Body of pancreas (tissue), 4 donors: ENCODE results near the gene TMEM164. TPM values are rescaled to one million over a fixed set of nuclear protein-coding genes. Genes with fewer than 3 reads are reported as not detected.

ENCODE experiments used
- ATAC-seq: fragments of 150-250 bp; one replicate; pipeline ENCODE4 v1.9.1; 2016
- DNase-seq, 4 donors: peaks; one replicate each; pipeline ENCODE4 v3.0.0-alpha.2; 2019
- H3K27ac ChIP-seq, 4 donors: fragments of 200-600 bp; sonication (generic); 1 replicate in 3 of 4; 2 replicates in 1 of 4; pipeline versions ENCODE4 v1.5.1 to v1.6.1; 2016 to 2019; ENCODE audit warnings: mild to moderate bottlenecking in 1 of 4, mixed read lengths in 1 of 4, moderate library complexity in 1 of 4
- H3K27me3 ChIP-seq, 2 donors: fragments of 200-600 bp; sonication (generic); one replicate each; pipeline ENCODE4 v1.6.0; 2016; ENCODE audit warnings: mild to moderate bottlenecking in 1 of 2
- H3K36me3 ChIP-seq, 2 donors: fragments of 200-600 bp; sonication (generic); replicated peaks in 1 of 2; 2 replicates each; pipeline ENCODE4 v1.5.1; 2016; ENCODE audit warnings: low read depth in 2 of 2; ENCODE audit not compliant: insufficient read depth in 1 of 2
- H3K4me1 ChIP-seq: fragments of 200-600 bp; sonication (generic); one replicate; pipeline ENCODE4 v1.6.0; 2016
- H3K4me3 ChIP-seq, 2 donors: fragments of 200-600 bp; sonication (generic); 1 replicate in 1 of 2; 2 replicates in 1 of 2; pipeline ENCODE4 v1.5.1; 2016 to 2019
- H3K9me3 ChIP-seq, 3 donors: fragments of 200-600 bp; sonication (generic); 1 replicate in 2 of 3; 2 replicates in 1 of 3; pipeline ENCODE4 v1.5.1; 2016
- POLR2A ChIP-seq, 3 donors: fragments of 450-650 bp; IDR thresholded peaks; one replicate each; pipeline ENCODE4 v1.6.1; 2016; ENCODE audit warnings: antibody characterized with exemption in 3 of 3, mild to moderate bottlenecking in 2 of 3
- WGBS, 2 donors: methylation state at CpG; one replicate each; pipeline ENCODE4 v1.1.5; 2017; 5-methylcytosine and 5-hydroxymethylcytosine counted together
- intact Hi-C: fragments of 100-400 bp; cut with DNase I; formaldehyde crosslinking; loops from one replicate; pipeline ENCODE4 v1.15.1; 2023
- total RNA-seq, 2 donors: library from RNA; depleted of rRNA; stranded (reverse); fragments of >200 nt; gene quantifications; one replicate each; pipeline ENCODE4 v1.1.0, GENCODE V29; 2016
- TF ChIP-seq, protein P1 (sequence below), 7 experiments: fragments of 450-650 bp in 4 of 7; fragments of 200-600 bp in 3 of 7; sonication (generic) in 3 of 7; IDR thresholded peaks; one replicate each; pipeline ENCODE4 v1.5.1; 2016 to 2019; ENCODE audit warnings: antibody characterized with exemption in 7 of 7

Gene TMEM164
- total RNA-seq, 2 donors from 2014 or later, result 16.1 to 334 TPM

DNA sequence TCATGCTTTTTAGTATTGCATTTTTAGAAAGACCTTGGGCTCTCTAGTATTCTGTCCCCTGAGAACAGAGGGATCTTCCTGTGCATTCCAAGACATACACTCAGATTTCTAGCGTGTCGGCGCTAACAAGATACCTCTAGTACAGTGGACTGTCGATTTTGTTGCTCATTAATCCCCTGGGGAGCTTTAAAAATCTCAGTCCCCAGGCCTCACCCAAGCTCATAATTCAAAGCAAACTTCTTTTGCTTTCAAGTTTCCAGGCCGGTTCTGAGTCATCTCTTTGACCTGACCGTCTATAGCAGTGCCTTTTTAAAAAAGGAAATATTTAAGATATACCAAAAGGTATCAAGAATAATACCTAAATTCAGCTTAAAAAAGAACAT is 178.0 kb downstream of the TMEM164 start:
- TF ChIP-seq, protein P1, sequence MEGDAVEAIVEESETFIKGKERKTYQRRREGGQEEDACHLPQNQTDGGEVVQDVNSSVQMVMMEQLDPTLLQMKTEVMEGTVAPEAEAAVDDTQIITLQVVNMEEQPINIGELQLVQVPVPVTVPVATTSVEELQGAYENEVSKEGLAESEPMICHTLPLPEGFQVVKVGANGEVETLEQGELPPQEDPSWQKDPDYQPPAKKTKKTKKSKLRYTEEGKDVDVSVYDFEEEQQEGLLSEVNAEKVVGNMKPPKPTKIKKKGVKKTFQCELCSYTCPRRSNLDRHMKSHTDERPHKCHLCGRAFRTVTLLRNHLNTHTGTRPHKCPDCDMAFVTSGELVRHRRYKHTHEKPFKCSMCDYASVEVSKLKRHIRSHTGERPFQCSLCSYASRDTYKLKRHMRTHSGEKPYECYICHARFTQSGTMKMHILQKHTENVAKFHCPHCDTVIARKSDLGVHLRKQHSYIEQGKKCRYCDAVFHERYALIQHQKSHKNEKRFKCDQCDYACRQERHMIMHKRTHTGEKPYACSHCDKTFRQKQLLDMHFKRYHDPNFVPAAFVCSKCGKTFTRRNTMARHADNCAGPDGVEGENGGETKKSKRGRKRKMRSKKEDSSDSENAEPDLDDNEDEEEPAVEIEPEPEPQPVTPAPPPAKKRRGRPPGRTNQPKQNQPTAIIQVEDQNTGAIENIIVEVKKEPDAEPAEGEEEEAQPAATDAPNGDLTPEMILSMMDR (IDR thresholded peaks at IDR 0.05), result no peak
- TF ChIP-seq POLR2A (IDR thresholded peaks at IDR 0.05), result no peak
- no peak for ATAC-seq
- intact Hi-C loops, result no loop called here
- Histone ChIP-seq H3K4me3 (no peak overlapping the region), H3K27ac (no peak overlapping the region), H3K36me3 (no peaks in the 10 kb centered on the region), H3K4me1 (peaks cover 11% of the 10 kb centered on the region), H3K9me3 (no peaks in the 10 kb centered on the region), H3K27me3 (no peaks in the 10 kb centered on the region)
- no peak for DNase-seq
- 51 to 80% methylated on average over 6 of the region's 6 CpGs for WGBS, 2 donors

- no peak for ATAC-seq
- H3K27me3 ChIP-seq, result no peaks in the 10 kb centered on the region
- intact Hi-C loops, result no loop called here
Measured at GRCh38 chrX:110181459-110182137, 178.7 kb downstream of the TMEM164 start.

GRCh38 chrX:110182362-110182761 is 179.4 kb downstream of the TMEM164 start:
- H3K36me3 ChIP-seq, result no peaks in the 10 kb centered on the region
- H3K9me3 ChIP-seq, result no peaks in the 10 kb centered on the region
- intact Hi-C loops, result no loop called here
- TF ChIP-seq, protein P1 (IDR thresholded peaks at IDR 0.05), result no peak
- no peak for TF ChIP-seq POLR2A (IDR thresholded peaks at IDR 0.05)
- H3K27ac ChIP-seq, result no peak overlapping the region
- 100% methylated on average over 1 of the region's 1 CpG for WGBS, 2 donors
- H3K27me3 ChIP-seq, result no peaks in the 10 kb centered on the region
- no peak overlapping the region for H3K4me3 ChIP-seq
- H3K4me1 ChIP-seq, result peaks cover 11% of the 10 kb centered on the region
- ATAC-seq (no peak), DNase-seq (no peak)

More at GRCh38 chrX:110181459-110182137, 178.7 kb downstream of the TMEM164 start:
- Histone ChIP-seq H3K4me1 (peaks cover 11% of the 10 kb centered on the region), H3K36me3 (no peaks in the 10 kb centered on the region), H3K9me3 (no peaks in the 10 kb centered on the region), H3K27ac (no peak overlapping the region), H3K4me3 (no peak overlapping the region)
- no peak for DNase-seq
- TF ChIP-seq, protein P1 (IDR thresholded peaks at IDR 0.05), result no peak
- no peak for TF ChIP-seq POLR2A (IDR thresholded peaks at IDR 0.05)
- WGBS, 2 donors, result 77 to 96% methylated on average over 2 of the region's 2 CpGs

DNA sequence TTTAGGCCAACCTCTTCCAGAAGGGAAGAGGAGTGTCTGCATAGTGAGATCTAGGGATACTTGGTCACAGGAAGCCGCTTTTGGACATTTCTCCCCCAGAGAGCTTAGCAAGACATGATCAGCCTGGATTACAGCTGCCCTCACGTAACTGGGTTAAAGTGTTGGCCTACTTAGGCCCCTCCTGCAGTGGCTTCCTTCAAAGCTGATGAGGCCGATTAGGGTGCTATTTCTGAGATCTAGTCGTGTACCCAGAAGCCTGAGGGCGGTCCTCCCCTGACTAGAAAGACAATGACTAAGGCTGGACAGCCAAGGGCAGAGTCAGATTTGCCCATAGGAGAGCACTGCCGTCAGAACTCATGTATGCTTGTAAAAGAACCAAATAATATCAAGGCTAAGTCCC is 180.0 kb downstream of the TMEM164 start:
- WGBS, 2 donors, result 100% methylated on average over 6 of the region's 6 CpGs; no CpG with 5 or more reads in 1 of the 2 donors
- Histone ChIP-seq H3K4me1 (peaks cover 8% of the 10 kb centered on the region), H3K27ac (no peak overlapping the region), H3K4me3 (no peak overlapping the region), H3K9me3 (no peaks in the 10 kb centered on the region), H3K27me3 (no peaks in the 10 kb centered on the region), H3K36me3 (no peaks in the 10 kb centered on the region)
- DNase-seq (no peak), ATAC-seq (no peak)
- TF ChIP-seq, protein P1 (IDR thresholded peaks at IDR 0.05), result no peak
- TF ChIP-seq POLR2A (IDR thresholded peaks at IDR 0.05), result no peak
- intact Hi-C loops, result no loop called here

GRCh38 chrX:110183314-110183713 is 180.4 kb downstream of the TMEM164 start:
- ATAC-seq, result no peak
- H3K4me3 ChIP-seq, result no peak overlapping the region
- H3K4me1 ChIP-seq, result peaks cover 3% of the 10 kb centered on the region
- H3K9me3 ChIP-seq, result no peaks in the 10 kb centered on the region
- no peak overlapping the region for H3K27ac ChIP-seq
- no peak for TF ChIP-seq POLR2A (IDR thresholded peaks at IDR 0.05)
- TF ChIP-seq, protein P1 (IDR thresholded peaks at IDR 0.05), result no peak
- no peaks in the 10 kb centered on the region for H3K36me3 ChIP-seq
- 94 to 95% methylated on average over 2 of the region's 2 CpGs for WGBS, 2 donors
- intact Hi-C loops, result no loop called here
- no peaks in the 10 kb centered on the region for H3K27me3 ChIP-seq
- no peak for DNase-seq
